ENCODE data around the gene ADAR. TPM values are rescaled to one million over a fixed set of nuclear protein-coding genes. Genes with fewer than 3 reads are reported as not detected.

Gene ADAR
- total and polyA plus RNA-seq, 2 donors (not counting 3 experiments of a cell fraction or from before 2014, with no cell fraction given): 88.2 to 141 TPM

- H3K4me2 ChIP-seq (ENCODE audit: insufficient read depth, low read length): peak overlapping the region; percentile 61
- no TSS peak for BruUV-seq (replicated peaks)
- H3K9me1 ChIP-seq (replicated peaks; ENCODE audit: control insufficient read depth, extremely low read depth, insufficient read depth, low read length): no peaks in the 10 kb centered on the region
- DNase-seq (ENCODE audit: low read depth, low spot score) (no peak), FAIRE-seq (no peak)
- H2AFZ ChIP-seq (ENCODE audit: low read depth, low read length): no peak overlapping the region
- H3K27ac ChIP-seq (ENCODE audit: insufficient read depth, low read depth, low read length): no peak overlapping the region
- H3K79me2 ChIP-seq (ENCODE audit: control insufficient read depth, insufficient read depth, low read length): peaks cover 64% of the 10 kb centered on the region
- intact Hi-C loops (cut with micrococcal nuclease): loop anchor here (2.0 kb wide), 1 partner anchor 19 kb away; no protein-coding TSS in a partner anchor
- ChIA-PET CTCF (interaction anchor here (1.2 to 1.7 kb wide), 3 partner anchors 8 to 22 kb away, joined by 3 read pairs; no protein-coding TSS in a partner anchor), POLR2A (interaction anchor here (0.5 to 0.7 kb wide), 2 partner anchors 14 to 562 kb away, joined by 5 to 11 read pairs; no protein-coding TSS in a partner anchor)
- no peaks in the 10 kb centered on the region for H3K36me3 ChIP-seq (ENCODE audit: control insufficient read depth in 2 of 2, extremely low read depth in 1 of 2, insufficient read depth in 2 of 2, low read length in 2 of 2)
- H3K4me1 ChIP-seq (ENCODE audit: control insufficient read depth, extremely low read depth, insufficient read depth, low read length): peaks cover 6% of the 10 kb centered on the region
- TF ChIP-seq MAX (IDR thresholded peaks at IDR 0.05; ENCODE audit: insufficient read depth, insufficient read length) (no peak), CTCF (IDR thresholded peaks at IDR 0.05; ENCODE audit: extremely low read depth in 1 of 2, insufficient read depth in 1 of 2, low read depth in 1 of 2, low read length in 2 of 2) (no peak), POLR2AphosphoS5 (IDR thresholded peaks at IDR 0.05; ENCODE audit: insufficient read depth, low read depth, low read length) (no peak), JUN (IDR thresholded peaks at IDR 0.05; ENCODE audit: borderline replicate concordance, insufficient read depth, insufficient read length, low read depth) (no peak), FOS (IDR thresholded peaks at IDR 0.05; ENCODE audit: borderline replicate concordance, insufficient read depth, low read length) (no peak), MYC (IDR thresholded peaks at IDR 0.05; ENCODE audit: low read depth, low read length) (no peak), GATA2 (IDR thresholded peaks at IDR 0.05; ENCODE audit: insufficient read depth, insufficient read length, low read depth, low read length) (no peak), EZH2 (IDR thresholded peaks at IDR 0.05; ENCODE audit: borderline replicate concordance, low read depth, low read length, severe bottlenecking) (no peak), POLR2A (IDR thresholded peaks at IDR 0.05; ENCODE audit: low read depth, low read length) (no peak)
- dilution Hi-C loops (cut with MboI; ENCODE audit: extremely low pct_ligation_motif_present, low sequenced_read_pairs): no loop called here
- H3K9ac ChIP-seq (replicated peaks; ENCODE audit: extremely low read depth, insufficient read depth, low read length): no peak overlapping the region
- H3K9me3 ChIP-seq (replicated peaks; ENCODE audit: control insufficient read depth, insufficient read depth, low read length): no peaks in the 10 kb centered on the region
- H4K20me1 ChIP-seq (replicated peaks; ENCODE audit: control insufficient read depth, extremely low read depth, insufficient read depth, low read length): peaks cover 4% of the 10 kb centered on the region
- H3K27me3 ChIP-seq (ENCODE audit: control insufficient read depth in 2 of 2, insufficient read depth in 2 of 2, low read length in 2 of 2): no peaks in the 10 kb centered on the region
- H3K4me3 ChIP-seq (replicated peaks in 1 of 3; ENCODE audit: insufficient read depth in 1 of 3, low read depth in 1 of 3, low read length in 3 of 3): no peak overlapping the region
Observed at GRCh38 chr1:154609398-154610380, 1.7 kb upstream of the ADAR start.

Data from endothelial cell of umbilical vein (primary cell).